ENCODE measurements around the gene ADCY5. TPM values are rescaled to one million over a fixed set of nuclear protein-coding genes. Genes with fewer than 3 reads are reported as not detected.

The ADCY5 gene
- total and polyA plus RNA-seq, 8 donors: 3.4 to 17.6 (median 14.2) TPM

GRCh38 chr3:123290107-123290930 is 158.6 kb downstream of the ADCY5 start:
- no peak overlapping the region for H3K4me3 ChIP-seq
- ATAC-seq (no peak), DNase-seq (no peak)
- TF ChIP-seq CTCF (IDR thresholded peaks at IDR 0.05): no peak
- H3K27ac ChIP-seq: no peak overlapping the region
- H3K36me3 ChIP-seq: no peaks in the 10 kb centered on the region
- no peaks in the 10 kb centered on the region for H3K4me1 ChIP-seq
- intact Hi-C loops (cut with DNase I): no loop called here
- H3K27me3 ChIP-seq: peaks cover 0 to 11% of the 10 kb centered on the region in 2 donors
- no peaks in the 10 kb centered on the region for H3K9me3 ChIP-seq

- ATAC-seq: no peak
- no peaks in the 10 kb centered on the region for H3K4me1 ChIP-seq
- no peak for TF ChIP-seq CTCF (IDR thresholded peaks at IDR 0.05)
- intact Hi-C loops (cut with DNase I): no loop called here
- H3K4me3 ChIP-seq: no peak overlapping the region
- H3K27ac ChIP-seq: no peak overlapping the region
- H3K36me3 ChIP-seq: no peaks in the 10 kb centered on the region
- peaks cover 0 to 11% of the 10 kb centered on the region in 2 donors for H3K27me3 ChIP-seq
- H3K9me3 ChIP-seq: no peaks in the 10 kb centered on the region
- DNase-seq: no peak
Observed at GRCh38 chr3:123289391-123290106, 159.3 kb downstream of the ADCY5 start.

- Histone ChIP-seq H3K27me3 (peaks cover 0 to 8% of the 10 kb centered on the region in 2 donors), H3K36me3 (no peaks in the 10 kb centered on the region), H3K9me3 (no peaks in the 10 kb centered on the region), H3K4me1 (no peaks in the 10 kb centered on the region), H3K27ac (no peak overlapping the region), H3K4me3 (no peak overlapping the region)
- TF ChIP-seq CTCF (IDR thresholded peaks at IDR 0.05): no peak
- no peak for DNase-seq
- ATAC-seq: no peak
- intact Hi-C loops (cut with DNase I): no loop called here
Observed at GRCh38 chr3:123287962-123288302, 161.0 kb downstream of the ADCY5 start.

- intact Hi-C loops (cut with DNase I): no loop called here
- DNase-seq (no peak), ATAC-seq (no peak)
- no peak overlapping the region for H3K27ac ChIP-seq
- H3K36me3 ChIP-seq: no peaks in the 10 kb centered on the region
- no peak for TF ChIP-seq CTCF (IDR thresholded peaks at IDR 0.05)
- peaks cover 0 to 2% of the 10 kb centered on the region in 2 donors for H3K27me3 ChIP-seq
- H3K9me3 ChIP-seq: no peaks in the 10 kb centered on the region
- H3K4me1 ChIP-seq: no peaks in the 10 kb centered on the region
- H3K4me3 ChIP-seq: no peak overlapping the region
Observed at GRCh38 chr3:123287051-123287961, 161.6 kb downstream of the ADCY5 start.
